GM10248 (cell line): Measurements from ENCODE around the gene ABHD6.

Source experiments
- CTCF ChIA-PET: fragments of 300-600 bp; sonication (Branson Sonifier 250); formaldehyde crosslinking; extraction: SDS; loops from one replicate; lab custom pipeline; 2021; ENCODE audit warnings: antibody characterized with exemption; lab: Yijun Ruan, JAX
- POLR2A ChIA-PET: fragments of 350-650 bp; sonication (Branson Sonifier 250); formaldehyde crosslinking; extraction: SDS; loops from one replicate; lab custom pipeline; 2020; ENCODE audit warnings: antibody characterized with exemption; lab: Yijun Ruan, JAX
- DNase-seq: peaks from one replicate; pipeline ENCODE4 v3.0.0; 2012; ENCODE audit errors: extremely low spot score
- CTCF ChIP-seq: IDR thresholded peaks from 2 replicates; pipeline ENCODE4 v1.5.1; 2012; ENCODE audit warnings: mild to moderate bottlenecking, low read depth; ENCODE audit errors: extremely low read depth, missing control alignments, control extremely low read depth

The ABHD6 gene

DNA sequence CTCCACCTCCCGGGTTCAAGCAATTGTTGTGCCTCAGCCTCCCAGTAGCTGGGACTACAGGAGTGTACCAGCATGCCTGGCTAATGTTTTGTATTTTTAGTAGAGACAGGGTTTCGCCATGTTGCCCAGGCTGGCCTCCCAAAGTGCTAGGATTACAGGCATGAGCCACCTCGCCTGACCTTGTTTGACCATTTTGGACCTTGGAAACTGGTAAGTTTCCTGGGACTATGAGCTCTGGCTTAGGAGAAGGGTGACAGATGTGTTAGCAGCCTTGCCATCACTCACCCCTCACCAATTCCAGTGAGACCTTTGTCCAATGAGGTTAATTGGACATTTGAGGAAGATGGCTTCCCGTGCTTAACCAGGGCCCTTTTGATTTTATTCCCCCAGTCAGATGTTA, 46.7 kb upstream of the ABHD6 start:
- POLR2A ChIA-PET, result no interaction called here
- CTCF ChIA-PET, result interaction anchor here (1.9 to 15.0 kb wide), 6 partner anchors 13 to 224 kb away, joined by 5 to 560 read pairs (median 50); partner anchors contain the start of genes ABHD6, DNASE1L3, HTD2 and RPP14
- no peak for DNase-seq
- no peak for TF ChIP-seq CTCF

DNA sequence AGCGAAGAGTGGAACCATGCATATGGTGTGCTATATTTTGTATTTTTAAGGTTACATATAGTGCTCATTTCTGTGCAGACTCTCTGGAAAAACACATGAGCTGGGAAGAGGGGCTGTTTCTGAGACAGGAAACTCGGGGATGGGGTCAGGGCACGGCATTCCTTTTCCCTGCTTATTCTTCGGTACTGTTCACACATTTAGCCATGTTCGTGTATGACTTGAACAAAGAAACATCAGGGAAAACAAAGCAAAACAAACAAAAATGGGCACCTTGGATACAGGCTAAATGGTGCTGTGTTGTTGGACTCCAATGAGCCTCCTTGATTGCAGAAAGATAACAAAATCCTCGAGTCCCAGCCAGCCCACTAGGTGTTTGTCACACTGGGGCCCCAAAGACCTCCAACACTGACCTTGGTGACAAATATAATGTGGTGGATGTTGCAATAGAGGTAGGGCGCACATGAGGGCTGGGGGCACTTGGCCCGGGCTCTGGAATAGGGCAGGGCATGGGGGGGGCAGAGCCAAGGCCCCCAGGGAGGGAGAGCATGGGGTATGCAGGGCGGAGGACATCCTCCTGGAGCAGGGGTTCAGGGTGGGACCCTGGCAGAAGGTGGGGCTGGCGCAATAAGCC, 46.1 kb upstream of the ABHD6 start:
- TF ChIP-seq CTCF, result no peak
- no peak for DNase-seq
- ChIA-PET CTCF (interaction anchor here (3.9 to 15.0 kb wide), 4 partner anchors 13 to 109 kb away, joined by 15 to 560 read pairs (median 138); partner anchors contain the start of genes DNASE1L3, HTD2 and RPP14), POLR2A (interaction anchor here (0.6 kb wide), 1 partner anchor 45 kb away, joined by 5 read pairs; no protein-coding TSS in a partner anchor)

- DNase-seq, result no peak
- no peak for TF ChIP-seq CTCF
- CTCF ChIA-PET, result interaction anchor here (6.7 to 10.7 kb wide), 2 partner anchors 14 to 22 kb away, joined by 82 to 195 read pairs; partner anchors contain the start of gene DNASE1L3
- POLR2A ChIA-PET, result interaction anchor here (0.6 kb wide), 1 partner anchor 44 kb away, joined by 5 read pairs; no protein-coding TSS in a partner anchor
These were observed 45.5 kb upstream of the ABHD6 start for GRCh38 chr3:58192069-58192468.

- TF ChIP-seq CTCF, result no peak
- DNase-seq, result no peak
- CTCF ChIA-PET, result interaction anchor here (1.0 to 10.7 kb wide), 5 partner anchors 15 to 112 kb away, joined by 3 to 195 read pairs (median 4); partner anchors contain the start of genes DNASE1L3, HTD2 and RPP14
- POLR2A ChIA-PET, result no interaction called here
These were observed 43.7 kb upstream of the ABHD6 start for GRCh38 chr3:58193682-58194407.

DNA sequence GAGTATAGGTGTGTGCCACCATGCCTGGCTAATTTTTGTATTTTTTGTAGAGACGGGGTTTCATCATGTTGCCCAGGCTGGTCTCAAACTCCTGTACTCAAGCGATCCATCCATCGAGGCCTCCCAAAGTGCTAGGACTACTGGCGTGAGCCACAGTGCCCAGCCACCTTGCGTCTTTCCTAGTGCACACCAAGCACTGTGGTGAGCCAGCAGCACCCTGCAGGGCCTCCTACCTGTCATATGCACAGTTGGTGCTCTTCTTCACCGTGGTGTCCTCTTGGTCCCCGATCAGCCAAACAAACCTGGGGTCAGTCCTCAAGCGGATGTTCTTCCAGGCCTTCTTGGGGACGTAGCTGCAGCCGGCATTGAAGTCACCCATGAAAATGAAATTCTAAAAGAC, 40.0 kb upstream of the ABHD6 start:
- ChIA-PET POLR2A (interaction anchor here (1.8 kb wide), 1 partner anchor 17 kb away, joined by 20 read pairs; no protein-coding TSS in a partner anchor), CTCF (interaction anchor here (1.3 to 2.9 kb wide), 5 partner anchors 10 to 109 kb away, joined by 3 to 23 read pairs (median 17); partner anchors contain the start of genes HTD2 and RPP14)
- no peak for DNase-seq
- TF ChIP-seq CTCF, result no peak

DNA sequence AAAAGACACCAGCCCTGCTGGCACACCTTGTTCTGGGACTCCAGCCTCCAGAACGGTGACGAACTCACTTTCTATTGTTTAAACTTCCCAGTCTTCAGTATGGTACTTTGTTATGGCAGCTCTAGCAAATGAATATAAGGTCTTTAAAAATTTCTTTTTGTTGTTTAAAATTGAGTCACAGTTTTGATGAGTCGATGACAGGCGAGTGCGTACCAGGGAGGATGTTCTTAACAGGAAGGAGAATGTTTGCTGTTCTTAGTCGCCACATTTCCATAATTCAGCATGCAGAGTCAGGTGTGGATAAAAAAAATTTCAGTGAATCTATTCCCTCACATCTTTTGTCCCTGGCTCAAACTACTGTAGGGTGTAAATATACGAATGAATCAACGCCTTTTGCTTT, 39.2 kb upstream of the ABHD6 start:
- POLR2A ChIA-PET, result no interaction called here
- CTCF ChIA-PET, result interaction anchor here (1.3 to 7.9 kb wide), 6 partner anchors 10 to 108 kb away, joined by 3 to 142 read pairs (median 18); partner anchors contain the start of genes DNASE1L3, HTD2 and RPP14
- TF ChIP-seq CTCF, result no peak
- no peak for DNase-seq
